ENCODE measurements around the gene IDUA. TPM values are rescaled to one million over a fixed set of nuclear protein-coding genes. Genes with fewer than 3 reads are reported as not detected.

The IDUA gene
- total RNA-seq, 3 donors from 2014 or later (not counting 1 experiment from before 2014, with no cell fraction given): 38.7 to 43.6 (median 43.0) TPM

- intact Hi-C loops (cut with micrococcal nuclease): loop anchor here (10.0 kb wide), 1 partner anchor 353 kb away; no protein-coding TSS in a partner anchor
- Histone ChIP-seq H3K4me1 (ENCODE audit: control insufficient read depth, insufficient read depth, low read length) (peaks cover 11% of the 10 kb centered on the region), H3K4me3 (ENCODE audit: low read length) (no peak overlapping the region), H3K36me3 (ENCODE audit: control insufficient read depth, insufficient read depth, low read length) (no peaks in the 10 kb centered on the region), H3K9me3 (ENCODE audit: control insufficient read depth, insufficient read depth, low read length) (no peaks in the 10 kb centered on the region), H3K27ac (ENCODE audit: low read length) (no peak overlapping the region), H3K27me3 (ENCODE audit: control insufficient read depth, insufficient read depth, low read length) (peaks cover 38% of the 10 kb centered on the region)
- H3K9me3 Mint-ChIP-seq: no peaks in the 10 kb centered on the region
- H3K36me3 Mint-ChIP-seq: no peaks in the 10 kb centered on the region
- WGBS (ENCODE audit: insufficient coverage): 27% methylated on average over 48 of the region's 48 CpGs
- ATAC-seq: no peak
- peaks cover 0 to 10% of the 10 kb centered on the region in 2 donors for H3K4me1 Mint-ChIP-seq
- H3K27ac Mint-ChIP-seq: no peak overlapping the region
- no peak for TF ChIP-seq CTCF (IDR thresholded peaks at IDR 0.05)
- no peak overlapping the region for H3K4me3 Mint-ChIP-seq
- no peak for DNase-seq
- H3K27me3 Mint-ChIP-seq (ENCODE audit: low read depth in 2 of 2): peaks cover 11 to 27% of the 10 kb centered on the region in 2 donors
Observed at GRCh38 chr4:1001561-1002130, 14.8 kb downstream of the IDUA start.

GRCh38 chr4:1002131-1002630, 15.3 kb downstream of the IDUA start:
- TF ChIP-seq CTCF (IDR thresholded peaks at IDR 0.05): no peak
- Mint-ChIP-seq H3K27ac (no peak overlapping the region), H3K4me3 (no peak overlapping the region), H3K9me3 (no peaks in the 10 kb centered on the region), H3K36me3 (no peaks in the 10 kb centered on the region), H3K27me3 (ENCODE audit: low read depth in 2 of 2) (peaks cover 16 to 27% of the 10 kb centered on the region in 2 donors), H3K4me1 (peaks cover 0 to 6% of the 10 kb centered on the region in 2 donors)
- no peak for DNase-seq
- WGBS (ENCODE audit: insufficient coverage): 4% methylated on average over 54 of the region's 54 CpGs
- Histone ChIP-seq H3K9me3 (ENCODE audit: control insufficient read depth, insufficient read depth, low read length) (no peaks in the 10 kb centered on the region), H3K27ac (ENCODE audit: low read length) (no peak overlapping the region), H3K4me1 (ENCODE audit: control insufficient read depth, insufficient read depth, low read length) (peaks cover 7% of the 10 kb centered on the region), H3K4me3 (ENCODE audit: low read length) (no peak overlapping the region), H3K36me3 (ENCODE audit: control insufficient read depth, insufficient read depth, low read length) (no peaks in the 10 kb centered on the region), H3K27me3 (ENCODE audit: control insufficient read depth, insufficient read depth, low read length) (peaks cover 34% of the 10 kb centered on the region)
- ATAC-seq: peak; percentile 11 to 77 (median 66)
- intact Hi-C loops (cut with micrococcal nuclease): loop anchor here (10.0 kb wide), 1 partner anchor 353 kb away; no protein-coding TSS in a partner anchor

- Mint-ChIP-seq H3K9me3 (no peaks in the 10 kb centered on the region), H3K27me3 (ENCODE audit: low read depth in 2 of 2) (peaks cover 18 to 27% of the 10 kb centered on the region in 2 donors)
- 6% methylated on average over 66 of the region's 75 CpGs for WGBS (ENCODE audit: insufficient coverage)
Observed at GRCh38 chr4:1002631-1003251, 15.9 kb downstream of the IDUA start.

More at GRCh38 chr4:1002631-1003251, 15.9 kb downstream of the IDUA start:
- Mint-ChIP-seq H3K27ac (no peak overlapping the region), H3K36me3 (no peaks in the 10 kb centered on the region), H3K4me1 (peaks cover 0 to 4% of the 10 kb centered on the region in 2 donors), H3K4me3 (no peak overlapping the region)
- TF ChIP-seq CTCF (IDR thresholded peaks at IDR 0.05): no peak
- Histone ChIP-seq H3K4me1 (ENCODE audit: control insufficient read depth, insufficient read depth, low read length) (peaks cover 4% of the 10 kb centered on the region), H3K4me3 (ENCODE audit: low read length) (no peak overlapping the region), H3K27ac (ENCODE audit: low read length) (no peak overlapping the region), H3K27me3 (ENCODE audit: control insufficient read depth, insufficient read depth, low read length) (peaks cover 31% of the 10 kb centered on the region), H3K36me3 (ENCODE audit: control insufficient read depth, insufficient read depth, low read length) (no peaks in the 10 kb centered on the region), H3K9me3 (ENCODE audit: control insufficient read depth, insufficient read depth, low read length) (no peaks in the 10 kb centered on the region)
- intact Hi-C loops (cut with micrococcal nuclease): loop anchor here (10.0 kb wide), 1 partner anchor 352 kb away; no protein-coding TSS in a partner anchor
- DNase-seq (no peak), ATAC-seq (peak in 1 of 3 donors; percentile 9)
